GM19193 (cell line): Measurements from ENCODE around the gene NPHS1.

Source experiments
- POLR2A ChIP-seq: IDR thresholded peaks from 4 replicates; pipeline ENCODE4 v1.6.1; 2011; ENCODE audit not compliant: insufficient read depth, insufficient read length; ENCODE audit errors: extremely low read depth

The NPHS1 gene

DNA sequence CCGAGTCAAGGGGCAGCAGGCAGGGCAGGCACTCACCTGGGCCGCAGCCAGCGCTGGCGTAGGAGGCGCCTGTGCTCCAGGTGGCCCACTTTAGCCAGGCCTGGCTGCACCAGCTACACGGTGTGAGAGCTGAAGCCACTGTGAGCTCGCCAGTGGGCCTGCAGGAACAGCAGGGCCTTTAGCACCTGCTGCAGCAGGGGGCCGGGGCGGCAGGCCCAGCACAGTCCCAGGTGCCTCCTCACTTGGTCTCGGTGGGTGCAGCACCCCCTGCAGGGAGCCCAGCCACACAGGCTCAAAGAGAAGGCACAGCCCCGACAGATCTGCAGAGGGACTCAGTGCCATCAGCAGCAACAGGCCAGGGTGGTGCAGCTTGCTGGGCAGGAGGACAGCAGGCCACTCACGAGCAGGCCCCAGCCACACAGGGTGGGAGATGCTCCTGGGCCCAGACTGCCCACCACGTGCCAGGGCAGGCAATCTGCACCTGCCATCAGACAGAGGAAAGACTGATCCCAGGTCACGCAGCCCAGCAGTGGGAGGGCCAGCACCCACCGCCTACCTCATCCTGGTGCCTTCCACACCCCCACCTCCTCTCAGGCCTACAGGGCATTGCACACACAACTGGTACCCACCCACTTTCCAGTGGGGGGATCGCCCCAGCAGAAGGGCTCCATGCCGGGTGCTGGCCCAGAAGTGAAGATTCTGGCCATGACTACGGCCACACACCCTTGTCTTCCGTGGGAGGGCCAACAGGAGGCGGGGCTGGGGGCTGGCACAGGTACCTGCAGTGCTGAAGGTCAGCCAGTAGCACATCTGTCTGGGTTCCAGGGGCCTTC, 61.1 kb downstream of the NPHS1 start:
- no peak for TF ChIP-seq POLR2A

DNA sequence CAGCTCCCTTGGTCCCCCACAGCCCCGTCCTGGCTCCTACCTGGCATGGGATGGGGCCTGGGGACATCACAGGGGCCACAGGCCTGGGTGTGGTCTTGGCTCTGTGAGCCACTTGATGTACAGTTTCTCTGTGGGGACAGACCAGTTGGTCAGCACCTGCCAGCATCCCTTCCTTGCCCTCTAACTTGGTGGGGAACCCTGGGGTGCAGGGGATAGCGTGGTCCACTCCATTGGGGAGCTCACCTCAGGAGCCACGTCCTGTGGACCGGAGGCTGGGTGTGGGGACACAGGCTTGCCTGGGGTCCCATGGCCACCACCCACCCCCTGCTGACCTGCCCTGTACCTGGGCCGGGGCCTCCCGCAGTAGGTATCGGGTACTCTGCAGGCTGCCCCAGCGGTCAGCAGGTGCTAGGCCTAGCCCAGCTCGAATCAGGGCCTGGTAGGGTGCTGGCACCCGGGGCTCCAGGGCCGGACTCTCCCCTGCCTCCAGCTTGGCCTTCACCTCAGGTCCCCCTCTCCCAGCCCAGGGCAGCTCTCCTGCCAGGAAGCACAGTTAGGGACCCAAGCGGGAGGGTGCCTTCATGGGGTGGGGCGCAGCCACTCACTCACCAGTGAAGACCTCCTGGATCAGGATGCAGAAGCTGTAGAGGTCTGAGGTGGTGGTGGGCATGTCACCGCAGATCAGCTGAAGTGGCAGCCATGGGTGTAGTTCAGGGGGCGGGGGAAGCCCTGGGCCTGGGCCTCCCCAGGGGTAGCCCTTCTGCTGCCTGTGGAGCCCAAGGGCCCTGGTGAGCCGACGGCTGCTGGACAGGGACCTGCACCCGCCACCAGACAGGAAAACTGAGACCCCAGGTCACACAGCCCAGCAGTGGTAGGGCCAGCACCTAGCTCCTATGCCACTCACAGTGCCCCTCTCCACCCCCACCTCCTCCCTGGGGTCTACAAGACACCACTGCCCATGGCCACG, 62.0 kb downstream of the NPHS1 start:
- no peak for TF ChIP-seq POLR2A

DNA sequence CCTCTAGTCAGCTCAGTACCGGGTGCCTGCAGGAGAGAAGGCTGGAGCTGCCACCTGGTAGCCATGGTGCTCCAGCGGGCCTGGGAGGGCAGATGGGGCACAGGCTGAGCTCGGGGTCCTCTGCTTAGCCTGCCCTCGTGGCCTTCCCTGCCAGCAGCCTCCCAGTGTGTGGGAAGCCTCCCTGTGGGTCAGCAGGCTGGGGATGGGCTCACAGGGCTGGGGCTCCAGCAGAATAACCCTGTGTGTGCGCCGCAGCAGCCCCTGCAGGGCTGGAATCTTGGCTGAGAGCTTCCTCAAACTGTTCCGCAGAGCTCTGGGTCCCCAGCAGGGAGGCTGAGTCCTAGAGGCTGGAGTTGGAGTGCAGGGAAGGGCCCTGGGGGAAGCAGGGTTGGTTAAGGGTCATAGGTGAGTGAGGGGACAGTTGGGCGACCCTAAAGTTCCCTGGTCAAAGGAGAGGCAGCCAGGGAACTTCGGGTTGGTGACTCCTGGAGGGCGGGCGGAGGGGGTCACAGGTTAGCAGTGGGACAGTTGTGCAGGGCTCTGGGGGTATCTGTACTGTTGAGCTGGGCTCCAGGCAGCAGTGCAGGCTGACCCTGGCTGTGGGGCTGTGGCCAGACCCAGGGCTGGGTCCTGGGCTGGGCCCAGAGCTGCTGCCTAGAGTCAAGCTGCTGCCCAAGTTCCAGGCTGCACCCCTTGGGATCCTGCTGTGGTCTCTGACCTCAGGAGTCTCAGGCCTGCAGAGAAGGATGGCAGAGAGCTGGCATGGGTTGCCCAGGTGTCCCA, 62.9 kb downstream of the NPHS1 start:
- no peak for TF ChIP-seq POLR2A

DNA sequence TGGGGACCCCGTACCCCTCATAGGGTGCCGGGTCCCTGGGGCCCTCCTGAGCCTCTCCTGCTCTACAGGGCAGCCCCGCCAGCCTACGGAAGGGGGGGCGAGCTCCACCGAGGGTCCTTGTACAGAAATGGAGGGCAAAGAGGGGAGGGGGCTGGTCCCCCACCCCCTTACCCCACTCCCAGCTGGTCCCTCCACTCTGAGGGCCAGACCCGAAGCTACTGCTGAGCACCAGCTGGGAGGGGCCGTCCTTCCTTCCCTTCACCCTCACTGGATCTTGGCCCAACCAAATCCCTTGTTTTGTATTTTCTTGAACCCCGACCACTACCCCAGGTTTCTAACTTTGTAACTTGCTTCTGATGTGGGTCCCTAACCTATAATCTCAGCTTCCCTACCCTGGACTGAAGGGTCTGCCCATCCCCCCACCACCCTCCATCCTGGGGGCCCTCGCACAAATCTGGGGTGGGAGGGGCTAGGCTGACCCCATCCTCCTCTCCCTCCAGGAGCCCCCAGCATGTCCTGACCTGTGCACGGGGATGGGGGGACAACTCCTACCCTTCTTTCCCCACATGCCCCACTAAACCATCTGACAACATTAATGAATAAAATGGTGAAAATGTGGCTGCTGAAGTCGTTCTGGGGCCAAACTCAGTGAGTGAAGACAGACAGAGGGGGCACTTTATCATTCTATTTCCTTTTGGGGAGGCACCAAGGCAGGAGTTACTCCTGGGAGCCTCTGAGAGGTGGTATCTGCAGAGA, 63.9 kb downstream of the NPHS1 start:
- no peak for TF ChIP-seq POLR2A

DNA sequence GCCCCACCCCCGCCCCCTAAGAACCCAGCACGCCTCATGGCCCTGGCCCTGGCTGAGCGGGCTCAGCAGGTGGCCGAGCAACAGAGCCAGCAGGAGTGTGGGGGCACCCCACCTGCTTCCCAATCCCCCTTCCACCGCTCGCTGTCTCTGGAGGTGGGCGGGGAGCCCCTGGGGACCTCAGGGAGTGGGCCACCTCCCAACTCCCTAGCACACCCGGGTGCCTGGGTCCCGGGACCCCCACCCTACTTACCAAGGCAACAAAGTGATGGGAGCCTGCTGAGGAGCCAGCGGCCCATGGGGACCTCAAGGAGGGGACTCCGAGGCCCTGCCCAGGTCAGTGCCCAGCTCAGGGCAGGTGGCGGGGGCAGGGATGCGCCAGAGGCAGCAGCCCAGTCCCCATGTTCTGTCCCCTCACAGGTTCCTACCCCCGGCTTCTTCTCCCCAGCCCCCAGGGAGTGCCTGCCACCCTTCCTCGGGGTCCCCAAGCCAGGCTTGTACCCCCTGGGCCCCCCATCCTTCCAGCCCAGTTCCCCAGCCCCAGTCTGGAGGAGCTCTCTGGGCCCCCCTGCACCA, 65.0 kb downstream of the NPHS1 start:
- TF ChIP-seq POLR2A = no peak

DNA sequence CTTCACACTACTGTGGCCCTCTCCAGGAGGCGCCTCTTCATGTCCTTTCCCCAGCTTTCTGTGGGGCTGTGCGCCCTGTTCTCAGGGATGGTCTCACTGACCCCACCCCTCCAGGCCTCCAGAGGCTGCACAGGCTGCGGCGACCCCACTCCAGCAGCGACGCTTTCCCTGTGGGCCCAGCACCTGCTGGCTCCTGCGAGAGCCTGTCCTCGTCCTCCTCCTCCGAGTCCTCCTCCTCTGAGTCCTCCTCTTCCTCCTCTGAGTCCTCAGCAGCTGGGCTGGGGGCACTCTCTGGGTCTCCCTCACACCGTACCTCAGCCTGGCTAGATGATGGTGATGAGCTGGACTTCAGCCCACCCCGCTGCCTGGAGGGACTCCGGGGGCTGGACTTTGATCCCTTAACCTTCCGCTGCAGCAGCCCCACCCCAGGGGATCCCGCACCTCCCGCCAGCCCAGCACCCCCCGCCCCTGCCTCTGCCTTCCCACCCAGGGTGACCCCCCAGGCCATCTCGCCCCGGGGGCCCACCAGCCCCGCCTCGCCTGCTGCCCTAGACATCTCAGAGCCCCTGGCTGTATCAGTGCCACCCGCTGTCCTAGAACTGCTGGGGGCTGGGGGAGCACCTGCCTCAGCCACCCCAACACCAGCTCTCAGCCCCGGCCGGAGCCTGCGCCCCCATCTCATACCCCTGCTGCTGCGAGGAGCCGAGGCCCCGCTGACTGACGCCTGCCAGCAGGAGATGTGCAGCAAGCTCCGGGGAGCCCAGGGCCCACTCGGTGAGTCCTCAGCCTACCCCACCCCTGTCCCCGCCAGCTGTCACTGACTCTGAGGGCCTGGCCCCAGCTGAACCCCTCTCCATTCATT, 65.8 kb downstream of the NPHS1 start:
- TF ChIP-seq POLR2A = no peak

DNA sequence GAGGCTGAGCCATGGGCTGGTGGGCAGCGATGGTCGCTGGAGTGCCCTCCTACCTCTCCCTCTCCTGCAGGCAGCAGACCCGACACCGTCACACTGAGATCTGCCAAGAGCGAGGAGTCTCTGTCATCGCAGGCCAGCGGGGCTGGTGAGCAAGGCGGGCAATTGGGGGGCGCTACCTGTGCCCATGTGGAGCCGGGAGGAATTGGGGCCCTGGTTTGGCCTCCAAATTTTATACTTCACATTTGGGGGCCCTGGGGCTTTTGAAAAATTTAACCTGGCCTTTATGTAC, 67.0 kb downstream of the NPHS1 start:
- TF ChIP-seq POLR2A = no peak

DNA sequence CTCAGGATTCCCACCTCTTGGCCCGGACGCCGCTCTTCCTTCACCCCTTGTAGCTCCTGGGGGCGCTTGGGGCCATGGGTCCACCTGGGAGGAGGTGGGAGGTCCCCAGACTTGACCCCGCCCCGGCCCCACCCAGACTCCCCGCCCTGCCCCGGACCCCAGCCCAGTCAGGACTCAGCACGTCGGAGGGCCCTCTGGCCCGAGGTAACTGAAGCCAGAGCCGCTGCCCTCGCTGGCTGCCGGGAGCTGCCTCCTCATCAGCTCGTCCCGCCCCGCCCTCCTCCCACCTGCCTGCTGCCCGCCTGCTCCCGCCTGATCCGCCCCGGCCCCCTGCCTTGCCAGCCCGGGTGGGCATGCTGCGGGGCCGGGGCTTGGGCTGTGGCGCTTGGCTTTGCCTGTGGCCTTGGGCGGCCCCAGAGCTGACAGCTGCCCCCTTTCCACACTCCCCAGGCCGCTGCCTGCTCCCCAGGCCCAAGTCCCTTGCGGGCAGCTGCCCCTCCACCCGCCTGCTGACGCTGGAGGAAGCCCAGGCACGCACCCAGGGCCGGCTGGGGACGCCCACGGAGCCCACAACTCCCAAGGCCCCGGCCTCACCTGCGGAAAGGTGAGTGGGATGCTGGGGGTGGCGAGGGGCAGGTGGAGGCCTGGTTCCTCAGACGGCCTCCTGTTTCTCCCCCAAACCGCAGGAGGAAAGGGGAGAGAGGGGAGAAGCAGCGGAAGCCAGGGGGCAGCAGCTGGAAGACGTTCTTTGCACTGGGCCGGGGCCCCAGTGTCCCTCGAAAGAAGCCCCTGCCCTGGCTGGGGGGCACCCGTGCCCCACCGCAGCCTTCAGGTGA, 67.6 kb downstream of the NPHS1 start:
- no peak for TF ChIP-seq POLR2A

DNA sequence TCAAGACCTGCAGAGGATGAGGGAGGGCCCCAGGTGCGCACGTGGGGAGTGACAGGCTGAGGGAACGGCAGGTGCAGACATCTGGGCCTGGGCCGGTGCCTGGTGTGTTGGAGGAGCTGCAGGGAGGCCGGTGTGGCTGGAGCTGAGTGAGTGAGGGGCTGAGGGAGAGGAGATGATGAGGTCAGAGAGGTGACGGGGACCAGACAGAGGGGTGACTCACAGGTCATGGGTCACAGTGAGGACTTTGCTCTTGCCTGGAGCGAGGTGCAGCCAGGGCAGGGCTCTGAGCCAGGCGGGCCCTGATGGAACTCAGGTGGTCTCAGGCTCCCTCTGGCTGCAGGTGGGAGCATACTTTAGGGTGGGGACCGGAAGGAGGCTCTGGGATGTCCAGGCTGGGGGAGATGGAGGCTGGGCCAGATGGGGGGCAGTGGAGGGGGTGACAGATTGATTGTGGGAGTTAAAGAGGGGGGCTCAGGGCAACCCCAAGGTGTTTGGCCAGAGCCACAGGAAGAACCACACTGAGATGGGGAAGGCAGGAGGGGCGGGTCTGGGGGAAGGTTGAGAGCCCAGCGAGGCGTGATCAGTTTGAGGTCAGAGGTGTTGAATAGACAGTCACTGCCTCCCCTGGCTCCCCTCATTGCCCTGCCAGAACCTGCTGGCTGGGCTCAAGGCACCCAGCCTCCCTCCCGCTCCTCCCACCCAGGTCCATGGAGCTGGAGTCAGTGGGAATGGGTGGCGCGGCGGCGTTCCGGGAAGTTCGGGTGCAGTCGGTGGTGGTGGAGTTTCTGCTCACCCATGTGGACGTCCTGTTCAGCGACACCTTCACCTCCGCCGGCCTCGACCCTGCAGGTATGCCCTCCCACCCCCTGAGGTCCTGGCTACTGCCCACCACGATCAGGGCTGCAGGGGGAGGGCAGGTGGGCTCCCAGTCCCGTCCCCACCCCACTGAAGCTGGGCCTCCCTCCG, 68.6 kb downstream of the NPHS1 start:
- no peak for TF ChIP-seq POLR2A

DNA sequence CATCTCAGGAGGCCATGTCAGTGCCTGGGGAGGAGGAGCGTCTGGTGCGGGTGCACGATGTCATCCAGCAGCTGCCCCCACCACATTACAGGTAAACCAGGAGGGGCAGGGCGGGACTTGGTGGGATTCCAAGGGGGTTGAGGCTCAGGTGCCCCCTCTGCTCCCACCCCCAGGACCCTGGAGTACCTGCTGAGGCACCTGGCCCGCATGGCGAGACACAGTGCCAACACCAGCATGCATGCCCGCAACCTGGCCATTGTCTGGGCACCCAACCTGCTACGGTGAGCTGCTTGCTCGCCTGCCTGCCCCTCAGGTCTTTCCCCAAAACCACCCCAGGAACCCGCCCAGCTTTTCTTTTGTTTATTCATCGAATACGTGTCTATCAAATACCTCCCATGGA, 69.7 kb downstream of the NPHS1 start:
- no peak for TF ChIP-seq POLR2A

DNA sequence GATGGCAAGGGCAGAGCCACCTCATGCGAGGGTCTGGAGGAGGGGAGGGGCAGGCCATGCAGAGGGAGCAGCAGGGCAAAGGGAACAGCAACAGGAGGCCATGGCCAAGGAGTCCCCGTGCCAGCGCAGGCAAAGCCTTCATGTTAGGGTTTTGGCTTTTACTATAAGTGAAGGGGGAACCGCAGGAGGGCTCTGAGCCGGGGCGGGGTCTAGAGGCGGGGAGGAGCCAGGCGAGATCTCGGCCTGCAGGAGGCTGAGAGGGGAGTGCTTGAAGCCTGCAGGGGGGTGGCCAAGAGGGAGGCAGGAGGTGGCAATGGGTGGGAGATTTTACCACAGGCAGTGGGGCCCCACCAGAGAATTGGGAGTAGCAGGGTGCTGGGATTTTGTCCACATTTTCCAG, 70.7 kb downstream of the NPHS1 start:
- TF ChIP-seq POLR2A = no peak
